GM13977 (cell line): ENCODE data around the gene HDGF.

Experiments used
- DNase-seq: peaks from one replicate; pipeline ENCODE4 v3.0.0; 2012; ENCODE audit warnings: low spot score
- in situ Hi-C: fragments of 300-500 bp; cut with MboI; formaldehyde crosslinking; loops from one replicate; pipeline ENCODE4 v1.12.0; 2022; ENCODE audit warnings: low sequenced_read_pairs, low pct_unique_long_range_greater_than_20kb, mixed read lengths, inconsistent platforms; ENCODE audit not compliant: unreplicated experiment
- TF ChIP-seq, protein P1 (sequence below): IDR thresholded peaks from 2 replicates; pipeline ENCODE4 v1.5.1; 2012; ENCODE audit warnings: mild to moderate bottlenecking, control low read depth; ENCODE audit not compliant: insufficient read depth; ENCODE audit errors: extremely low read depth, missing control alignments

Gene HDGF

GRCh38 chr1:156751451-156751756 is at the start of gene HDGF:
Gene HDGF (minus strand): TSS chr1:156751675. CDS start chr1:156751429, 246 bp downstream.
- in situ Hi-C loops: no loop called here
- no peak for DNase-seq
- TF ChIP-seq, protein P1, sequence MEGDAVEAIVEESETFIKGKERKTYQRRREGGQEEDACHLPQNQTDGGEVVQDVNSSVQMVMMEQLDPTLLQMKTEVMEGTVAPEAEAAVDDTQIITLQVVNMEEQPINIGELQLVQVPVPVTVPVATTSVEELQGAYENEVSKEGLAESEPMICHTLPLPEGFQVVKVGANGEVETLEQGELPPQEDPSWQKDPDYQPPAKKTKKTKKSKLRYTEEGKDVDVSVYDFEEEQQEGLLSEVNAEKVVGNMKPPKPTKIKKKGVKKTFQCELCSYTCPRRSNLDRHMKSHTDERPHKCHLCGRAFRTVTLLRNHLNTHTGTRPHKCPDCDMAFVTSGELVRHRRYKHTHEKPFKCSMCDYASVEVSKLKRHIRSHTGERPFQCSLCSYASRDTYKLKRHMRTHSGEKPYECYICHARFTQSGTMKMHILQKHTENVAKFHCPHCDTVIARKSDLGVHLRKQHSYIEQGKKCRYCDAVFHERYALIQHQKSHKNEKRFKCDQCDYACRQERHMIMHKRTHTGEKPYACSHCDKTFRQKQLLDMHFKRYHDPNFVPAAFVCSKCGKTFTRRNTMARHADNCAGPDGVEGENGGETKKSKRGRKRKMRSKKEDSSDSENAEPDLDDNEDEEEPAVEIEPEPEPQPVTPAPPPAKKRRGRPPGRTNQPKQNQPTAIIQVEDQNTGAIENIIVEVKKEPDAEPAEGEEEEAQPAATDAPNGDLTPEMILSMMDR: no peak

- in situ Hi-C loops: no loop called here
- TF ChIP-seq, protein P1: peak; percentile 81
- peak; percentile 67 for DNase-seq
Measured at GRCh38 chr1:156797212-156797871, 45.9 kb upstream of the HDGF start.

DNA sequence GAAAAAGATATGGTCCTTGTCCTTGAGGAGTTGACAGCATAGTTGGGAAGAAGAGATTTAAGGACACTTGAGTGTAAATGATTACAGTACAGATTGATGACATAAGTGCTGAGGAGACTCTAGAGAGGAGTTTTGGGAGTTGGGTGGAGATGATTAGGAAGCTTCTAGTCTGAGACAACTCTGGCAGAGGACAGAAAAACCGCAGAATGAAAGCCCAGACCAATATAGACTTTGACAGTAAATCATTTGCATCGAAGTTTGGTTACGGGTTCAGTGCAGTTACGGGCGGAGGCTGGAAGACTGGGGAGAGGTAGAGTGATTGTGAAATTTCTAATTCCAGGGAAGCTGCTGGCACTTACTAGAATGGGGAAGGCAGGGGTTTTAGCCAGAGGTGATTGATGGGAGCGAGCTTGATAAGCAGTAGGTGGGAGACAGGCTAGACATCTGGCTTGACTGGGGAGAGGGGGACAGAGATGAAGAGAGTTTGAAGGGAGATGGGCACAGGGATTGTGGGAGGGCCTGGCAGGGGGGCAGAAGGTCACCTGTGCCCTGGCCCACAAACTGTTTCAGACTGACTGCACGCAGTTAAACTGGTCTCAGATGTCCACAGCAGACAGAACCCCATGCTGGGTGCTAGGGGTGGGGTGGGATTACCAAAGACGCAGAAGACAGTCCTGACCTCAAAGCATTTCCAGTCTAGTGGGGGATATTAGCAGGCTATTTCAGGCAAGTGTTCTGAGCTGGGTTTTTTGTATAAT is 45.0 kb upstream of the HDGF start:
- DNase-seq: no peak
- TF ChIP-seq, protein P1: no peak
- in situ Hi-C loops: no loop called here

- in situ Hi-C loops: no loop called here
- DNase-seq: no peak
- TF ChIP-seq, protein P1: no peak
Measured at GRCh38 chr1:156795787-156796186, 44.3 kb upstream of the HDGF start.

DNA sequence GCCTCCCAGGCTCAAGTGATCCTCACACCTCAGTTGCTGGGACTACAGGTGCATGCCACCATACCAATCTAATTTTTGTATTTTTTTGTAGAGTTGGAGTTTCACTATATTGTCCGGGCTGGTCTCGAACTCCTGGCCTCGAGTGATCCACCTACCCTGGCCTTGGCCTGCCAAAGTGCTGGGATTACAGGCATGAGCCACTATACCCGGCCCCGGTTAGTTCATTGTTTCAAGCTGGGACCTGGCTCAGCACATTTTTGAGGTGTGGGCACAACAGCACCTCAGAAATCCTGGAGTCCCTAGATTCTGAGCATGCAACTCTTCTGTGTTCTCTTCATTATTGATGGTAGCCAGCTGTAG is 43.9 kb upstream of the HDGF start:
- in situ Hi-C loops: no loop called here
- no peak for DNase-seq
- TF ChIP-seq, protein P1: no peak

DNA sequence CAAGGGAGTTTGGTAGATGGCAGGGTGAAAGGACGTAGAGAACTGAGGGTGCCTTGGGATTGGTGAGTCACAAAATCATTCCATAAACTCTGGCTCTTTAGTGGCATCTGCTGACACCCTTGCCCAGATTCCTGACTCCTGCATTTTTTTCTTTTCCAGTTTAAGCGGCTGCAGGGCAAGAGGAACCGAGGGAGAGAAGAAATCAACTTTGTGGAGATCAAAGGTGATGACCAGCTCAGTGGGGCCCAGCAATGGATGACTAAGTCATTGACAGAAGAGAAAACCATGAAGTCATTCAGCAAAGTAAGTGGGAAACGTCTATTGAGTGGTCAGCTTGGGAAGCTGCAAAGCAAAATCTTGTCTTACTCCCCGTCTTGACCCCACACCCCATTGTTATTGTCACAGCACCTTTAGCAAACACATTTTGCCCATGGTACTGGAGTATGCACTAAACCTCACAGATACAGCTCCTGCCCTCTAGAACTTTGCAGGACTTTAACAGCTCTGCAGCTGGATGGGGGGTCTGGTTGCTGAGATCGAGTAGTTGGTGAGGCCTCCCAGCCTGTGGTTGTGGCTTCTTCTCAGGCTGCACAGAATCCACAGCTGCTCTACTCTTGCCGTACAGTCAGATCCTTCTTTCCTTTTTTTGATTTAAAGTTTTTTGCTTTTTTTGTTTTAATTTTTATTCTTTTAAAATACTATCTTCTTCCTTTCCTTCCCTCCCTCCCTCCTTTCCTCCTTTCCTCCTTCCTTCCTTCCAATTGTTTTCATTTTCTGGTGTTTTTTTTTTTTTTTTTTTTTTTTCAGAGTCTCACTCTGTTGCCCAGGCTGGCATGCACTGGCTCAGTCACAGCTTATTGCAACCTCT is 43.3 kb upstream of the HDGF start:
- no peak for DNase-seq
- in situ Hi-C loops: no loop called here
- TF ChIP-seq, protein P1: no peak
